Type B pancreatic cell (in vitro differentiated cells): ENCODE data around the gene BANP. TPM values are rescaled to one million over a fixed set of nuclear protein-coding genes. Genes with fewer than 3 reads are reported as not detected.
A peak's percentile ranks its signal among the peaks of the same experiment; 100 is the strongest.

ENCODE experiments used
- DNase-seq: peaks from one replicate; pipeline ENCODE4 v3.0.0; 2021; ENCODE audit warnings: mixed read lengths; ENCODE audit not compliant: unreplicated experiment; ENCODE audit errors: extremely low spot score
- H3K27ac Mint-ChIP-seq: 2 replicates; pipeline ENCODE4 v1.8.0; 2021; ENCODE audit warnings: mild to moderate bottlenecking, mixed read lengths
- H3K27me3 Mint-ChIP-seq: 2 replicates; pipeline ENCODE4 v1.8.0; 2021; ENCODE audit warnings: mixed read lengths
- H3K36me3 Mint-ChIP-seq: 2 replicates; pipeline ENCODE4 v1.8.0; 2021; ENCODE audit warnings: mixed read lengths
- H3K4me1 Mint-ChIP-seq: one replicate; pipeline ENCODE4 v1.8.0; 2021; ENCODE audit warnings: mixed read lengths; ENCODE audit not compliant: unreplicated experiment
- H3K4me3 Mint-ChIP-seq: 2 replicates; pipeline ENCODE4 v1.8.0; 2021; ENCODE audit warnings: mild to moderate bottlenecking, mixed read lengths
- H3K9me3 Mint-ChIP-seq: 2 replicates; pipeline ENCODE4 v1.8.0; 2021; ENCODE audit warnings: mixed read lengths
- CTCF ChIP-seq: fragments of 200-600 bp; sonication (generic); conservative IDR thresholded peaks from 2 replicates; pipeline ENCODE4 v1.5.0; 2021; ENCODE audit warnings: antibody characterized with exemption, mild to moderate bottlenecking
- total RNA-seq: library from RNA; stranded (reverse); gene quantifications from 2 replicates; pipeline ENCODE4 v1.2.1, GENCODE V29; 2021; ENCODE audit warnings: low replicate concordance

The BANP gene
- total RNA-seq, 1 donor from 2014 or later: 36.9 TPM

GRCh38 chr16:87948119-87948545 lies 3.1 kb upstream of the BANP start:
- H3K4me3 Mint-ChIP-seq: peak overlapping the region; percentile 37
- no peak for TF ChIP-seq CTCF
- no peaks in the 10 kb centered on the region for H3K9me3 Mint-ChIP-seq
- peak overlapping the region; percentile 88 for H3K27ac Mint-ChIP-seq
- DNase-seq: no peak
- H3K4me1 Mint-ChIP-seq: peaks cover 23% of the 10 kb centered on the region
- H3K27me3 Mint-ChIP-seq: no peaks in the 10 kb centered on the region
- H3K36me3 Mint-ChIP-seq: peaks cover 4% of the 10 kb centered on the region

- H3K27ac Mint-ChIP-seq: peak overlapping the region; percentile 88
- DNase-seq: no peak
- H3K36me3 Mint-ChIP-seq: peaks cover 9% of the 10 kb centered on the region
- TF ChIP-seq CTCF: no peak
- no peak overlapping the region for H3K4me3 Mint-ChIP-seq
- no peaks in the 10 kb centered on the region for H3K9me3 Mint-ChIP-seq
- H3K27me3 Mint-ChIP-seq: no peaks in the 10 kb centered on the region
- peaks cover 29% of the 10 kb centered on the region for H3K4me1 Mint-ChIP-seq
These were observed 2.5 kb upstream of the BANP start for GRCh38 chr16:87948735-87949070.

- peak overlapping the region; percentile 63 for H3K4me3 Mint-ChIP-seq
- peak overlapping the region; percentile 88 for H3K27ac Mint-ChIP-seq
- peaks cover 34% of the 10 kb centered on the region for H3K4me1 Mint-ChIP-seq
- H3K36me3 Mint-ChIP-seq: peaks cover 14% of the 10 kb centered on the region
- no peaks in the 10 kb centered on the region for H3K27me3 Mint-ChIP-seq
- no peak for DNase-seq
- TF ChIP-seq CTCF: no peak
- no peaks in the 10 kb centered on the region for H3K9me3 Mint-ChIP-seq
These were observed 2.0 kb upstream of the BANP start for GRCh38 chr16:87949071-87949744.

- TF ChIP-seq CTCF: peak; percentile 22
- Mint-ChIP-seq H3K4me1 (peaks cover 53% of the 10 kb centered on the region), H3K27me3 (no peaks in the 10 kb centered on the region), H3K27ac (peak overlapping the region; percentile 99), H3K4me3 (peak overlapping the region; percentile 100), H3K36me3 (peaks cover 14% of the 10 kb centered on the region), H3K9me3 (no peaks in the 10 kb centered on the region)
- DNase-seq: no peak
These were observed 611 bp downstream of the BANP start for GRCh38 chr16:87951552-87952538.

- H3K36me3 Mint-ChIP-seq: peaks cover 17% of the 10 kb centered on the region
- no peaks in the 10 kb centered on the region for H3K9me3 Mint-ChIP-seq
- no peaks in the 10 kb centered on the region for H3K27me3 Mint-ChIP-seq
- peaks cover 53% of the 10 kb centered on the region for H3K4me1 Mint-ChIP-seq
- peak overlapping the region; percentile 96 for H3K27ac Mint-ChIP-seq
- peak overlapping the region; percentile 95 for H3K4me3 Mint-ChIP-seq
- no peak for TF ChIP-seq CTCF
- no peak for DNase-seq
These were observed 1.5 kb downstream of the BANP start for GRCh38 chr16:87952751-87953150.
